T1000 (cell line): Measurements from ENCODE around the gene SS18L1.

Experiments
- DNase-seq: peaks from one replicate; lab custom pipeline; 2025; ENCODE audit warnings: mixed read lengths; lab: John Stamatoyannopoulos, UW

The SS18L1 gene

DNA sequence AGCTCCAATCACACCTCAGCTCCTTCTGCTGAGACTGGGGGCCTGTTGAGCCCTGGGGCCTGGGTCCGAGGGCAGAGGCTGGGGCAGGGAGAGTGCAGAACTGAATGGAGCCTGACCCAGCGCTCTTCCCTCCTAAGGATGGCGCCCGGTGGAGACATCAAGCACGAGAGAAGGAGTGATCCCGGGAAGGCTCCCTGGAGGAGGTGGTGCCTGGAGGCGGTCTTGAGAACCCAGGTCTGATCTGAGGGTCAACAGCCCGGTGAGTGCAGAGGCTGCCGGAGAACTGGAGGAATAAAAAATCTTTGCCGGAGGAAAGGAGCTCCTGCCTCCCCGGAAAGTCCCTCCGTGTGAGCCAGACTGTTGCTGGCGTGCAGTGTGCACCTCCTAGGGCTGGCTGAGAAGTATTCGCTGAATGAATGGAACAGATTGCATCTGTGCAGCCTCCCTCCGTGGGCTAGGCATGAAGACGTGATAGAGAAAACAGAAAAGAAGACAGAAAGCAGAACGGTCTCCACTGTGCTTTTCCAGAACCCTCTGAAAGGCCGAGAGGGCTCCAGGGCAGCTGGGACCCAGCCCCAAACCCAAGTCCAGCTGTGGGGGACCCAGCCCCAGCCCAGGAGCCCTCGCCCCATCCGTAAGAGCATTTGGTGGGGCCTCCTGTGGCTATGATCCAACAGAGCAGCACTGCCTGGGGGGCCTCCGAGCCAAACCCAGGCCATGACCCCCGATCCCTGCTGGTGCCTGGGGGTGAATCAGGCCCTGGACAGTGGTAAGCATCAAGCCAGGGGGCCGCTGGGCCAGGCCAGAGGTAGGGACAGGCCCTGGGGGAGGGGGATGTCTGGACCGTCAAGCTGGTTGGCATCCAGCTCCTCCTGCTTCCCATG lies 83.4 kb downstream of the SS18L1 start:
- DNase-seq: no peak

- DNase-seq: no peak
Measured at GRCh38 chr20:62227591-62227976, 84.0 kb downstream of the SS18L1 start.

GRCh38 chr20:62227977-62228958 lies 84.7 kb downstream of the SS18L1 start:
- no peak for DNase-seq

GRCh38 chr20:62228982-62229545 lies 85.5 kb downstream of the SS18L1 start:
- no peak for DNase-seq

DNA sequence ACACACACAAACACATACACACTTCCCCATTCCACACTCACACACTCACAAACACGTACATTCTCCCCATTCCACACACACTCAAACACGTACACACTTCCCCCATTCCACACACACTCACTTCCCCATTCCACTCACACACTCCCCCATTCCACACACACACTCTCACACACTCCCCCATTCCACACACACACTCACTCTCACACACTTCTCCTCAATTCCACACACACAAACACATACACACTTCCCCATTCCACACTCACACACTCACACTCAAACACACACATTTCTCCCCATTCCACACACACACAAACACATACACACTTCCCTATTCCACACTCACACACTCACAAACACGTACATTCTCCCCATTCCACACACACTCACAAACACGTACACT lies 86.1 kb downstream of the SS18L1 start:
- no peak for DNase-seq

- DNase-seq: no peak
Measured at GRCh38 chr20:62230276-62230675, 86.7 kb downstream of the SS18L1 start.

GRCh38 chr20:62230696-62231095 lies 87.1 kb downstream of the SS18L1 start:
- no peak for DNase-seq

DNA sequence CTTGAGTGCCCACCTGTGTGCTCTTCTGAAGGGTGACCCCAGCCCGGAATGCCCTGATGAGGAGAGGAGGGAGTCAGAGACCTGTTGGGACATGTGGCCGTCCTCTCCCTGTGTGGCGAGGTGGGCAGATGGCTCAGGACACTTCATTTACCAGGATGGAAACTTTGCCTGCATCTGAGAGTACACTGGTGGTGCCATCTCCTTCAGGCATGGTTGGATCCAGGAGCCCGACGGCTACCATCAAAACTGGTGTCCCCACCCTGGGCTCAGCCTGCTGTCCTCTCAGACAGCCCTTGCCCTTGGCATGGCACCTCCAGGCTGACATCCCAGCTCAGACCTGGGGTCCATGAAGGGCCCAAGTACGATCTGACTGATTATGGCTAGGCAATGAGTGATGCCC lies 87.7 kb downstream of the SS18L1 start:
- no peak for DNase-seq
